Mucosa of descending colon (tissue), 3 donors: ENCODE results near the gene POLR3H. TPM values are rescaled to one million over a fixed set of nuclear protein-coding genes. Genes with fewer than 3 reads are reported as not detected.

Experiments used
- ATAC-seq: fragments of 200-7000 bp; cut with Tn5 transposase; one replicate; pipeline ENCODE4 v1.9.1; 2020; ENCODE audit warnings: mild to moderate bottlenecking, moderate library complexity
- DNase-seq, 3 donors: peaks; one replicate each; pipeline ENCODE4 v3.0.0-alpha.2; 2020
- H3K36me3 ChIP-seq: fragments of 200-600 bp; one replicate; pipeline ENCODE4 v1.8.0; 2021; ENCODE audit warnings: low read depth, mild to moderate bottlenecking
- H3K4me1 ChIP-seq: fragments of 200-600 bp; one replicate; pipeline ENCODE4 v1.8.0; 2021; ENCODE audit warnings: low read depth, mild to moderate bottlenecking
- H3K4me3 ChIP-seq: fragments of 200-600 bp; one replicate; pipeline ENCODE4 v1.8.0; 2021; ENCODE audit warnings: mild to moderate bottlenecking
- H3K9me3 ChIP-seq: fragments of 200-600 bp; one replicate; pipeline ENCODE4 v1.8.0; 2021; ENCODE audit warnings: mild to moderate bottlenecking
- CTCF ChIP-seq: fragments of 200-600 bp; IDR thresholded peaks from one replicate; pipeline ENCODE4 v1.8.0; 2022; ENCODE audit warnings: antibody characterized with exemption, mild to moderate bottlenecking
- intact Hi-C, 2 donors: fragments of 100-400 bp; cut with DNase I in 1 of 2; cut with micrococcal nuclease in 1 of 2; formaldehyde crosslinking; loops; one replicate each; pipeline versions ENCODE4 v1.11.0 to v1.11.1; 2022; cut with DNase I, micrococcal nuclease
- total RNA-seq, 3 donors: library from RNA; stranded (reverse); fragmentation: NEBNext Ultra II Directional in 2 of 3; extraction: Animal tissue kit (Norgen Biotek cat#: 25700) in 2 of 3; gene quantifications; one replicate each; pipeline versions ENCODE4 v1.2.1 to v1.2.4, GENCODE V29; 2021 to 2023
- donor health status: DM: no; HTN: no; CAD: no; lungs with moderate emphysema.
- donor health status: DM: no; HTN: no; CAD: no.
- donor health status: DM: no; HTN: yes; CAD: no.

POLR3H gene
- total RNA-seq, 3 donors from 2014 or later, result 12.4 to 26.1 (median 15.7) TPM

- ATAC-seq (no peak), DNase-seq (no peak)
- no peaks in the 10 kb centered on the region for H3K9me3 ChIP-seq
- TF ChIP-seq CTCF, result no peak
- no peak overlapping the region for H3K4me3 ChIP-seq
- H3K4me1 ChIP-seq, result peaks cover 45% of the 10 kb centered on the region
- no peaks in the 10 kb centered on the region for H3K36me3 ChIP-seq
- intact Hi-C loops, result no loop called here
These were observed 62.3 kb downstream of the POLR3H start for GRCh38 chr22:41481925-41482318.

GRCh38 chr22:41481131-41481830 lies 63.0 kb downstream of the POLR3H start:
- ATAC-seq (no peak), DNase-seq (no peak)
- intact Hi-C loops, result no loop called here
- Histone ChIP-seq H3K4me3 (no peak overlapping the region), H3K36me3 (no peaks in the 10 kb centered on the region), H3K4me1 (peaks cover 39% of the 10 kb centered on the region), H3K9me3 (no peaks in the 10 kb centered on the region)
- no peak for TF ChIP-seq CTCF

- Histone ChIP-seq H3K36me3 (no peaks in the 10 kb centered on the region), H3K4me1 (peaks cover 32% of the 10 kb centered on the region), H3K9me3 (no peaks in the 10 kb centered on the region), H3K4me3 (no peak overlapping the region)
- intact Hi-C loops, result no loop called here
- no peak for ATAC-seq
- DNase-seq, result no peak
- TF ChIP-seq CTCF, result no peak
These were observed 63.9 kb downstream of the POLR3H start for GRCh38 chr22:41480397-41480735.

- H3K4me1 ChIP-seq, result peaks cover 31% of the 10 kb centered on the region
- no peak for ATAC-seq
- intact Hi-C loops, result no loop called here
These were observed 64.4 kb downstream of the POLR3H start for GRCh38 chr22:41479671-41480396.

GRCh38 chr22:41478891-41479521 lies 65.3 kb downstream of the POLR3H start:
- DNase-seq (no peak), ATAC-seq (no peak)
- TF ChIP-seq CTCF, result no peak
- no peak overlapping the region for H3K4me3 ChIP-seq
- H3K36me3 ChIP-seq, result no peaks in the 10 kb centered on the region
- peaks cover 24% of the 10 kb centered on the region for H3K4me1 ChIP-seq
- no peaks in the 10 kb centered on the region for H3K9me3 ChIP-seq
- intact Hi-C loops, result no loop called here

More at GRCh38 chr22:41479671-41480396, 64.4 kb downstream of the POLR3H start:
- H3K36me3 ChIP-seq, result no peaks in the 10 kb centered on the region
- TF ChIP-seq CTCF, result no peak
- H3K4me3 ChIP-seq, result no peak overlapping the region
- H3K9me3 ChIP-seq, result no peaks in the 10 kb centered on the region
- DNase-seq, result no peak
